ENCODE measurements around the gene CRTC1.

The CRTC1 gene

GRCh38 chr19:18683109-18683957 is at the start of gene CRTC1:
CRTC1 (plus strand) TSS chr19:18683680; CDS start chr19:18683703, 23 bp downstream.
- no peak for TF ChIP-seq CTCF (IDR thresholded peaks at IDR 0.05; ENCODE audit: extremely low read depth, missing control alignments)
- peak; percentile 99 for DNase-seq (ENCODE audit: low spot score)

GRCh38 chr19:18634612-18635297 is 48.7 kb upstream of the CRTC1 start:
- DNase-seq (ENCODE audit: low spot score): no peak
- TF ChIP-seq CTCF (IDR thresholded peaks at IDR 0.05; ENCODE audit: extremely low read depth, missing control alignments): no peak

GRCh38 chr19:18635831-18636182 is 47.7 kb upstream of the CRTC1 start:
- no peak for DNase-seq (ENCODE audit: low spot score)
- no peak for TF ChIP-seq CTCF (IDR thresholded peaks at IDR 0.05; ENCODE audit: extremely low read depth, missing control alignments)

GRCh38 chr19:18636183-18636968 is 47.1 kb upstream of the CRTC1 start:
- no peak for TF ChIP-seq CTCF (IDR thresholded peaks at IDR 0.05; ENCODE audit: extremely low read depth, missing control alignments)
- peak; percentile 99 for DNase-seq (ENCODE audit: low spot score)

GRCh38 chr19:18636969-18637629 is 46.4 kb upstream of the CRTC1 start, which contains the start of gene KLHL26:
KLHL26 (plus strand) TSS chr19:18637028; CDS start chr19:18637055, 27 bp downstream.
- no peak for DNase-seq (ENCODE audit: low spot score)
- TF ChIP-seq CTCF (IDR thresholded peaks at IDR 0.05; ENCODE audit: extremely low read depth, missing control alignments): no peak

GRCh38 chr19:18637673-18638630 is 45.5 kb upstream of the CRTC1 start:
- no peak for TF ChIP-seq CTCF (IDR thresholded peaks at IDR 0.05; ENCODE audit: extremely low read depth, missing control alignments)
- no peak for DNase-seq (ENCODE audit: low spot score)

Data from GM20000 (cell line).